HepG2 (cell line): ENCODE measurements around the gene GRID1.

Source experiments
- BCLAF1 ChIP-seq: fragments of 450-650 bp; IDR thresholded peaks from 2 replicates; pipeline ENCODE4 v1.6.1; 2017; ENCODE audit warnings: mild to moderate bottlenecking
- CBX2 ChIP-seq, 2 experiments: fragments of 200-600 bp in 1 of 2; sonication (generic); formaldehyde crosslinking in 1 of 2; IDR thresholded peaks; 2 replicates each; pipeline versions ENCODE4 v1.7.0 to v1.8.1; 2018 to 2022; ENCODE audit warnings: low read depth in 2 of 2, low read length in 1 of 2, mild to moderate bottlenecking in 1 of 2, missing genetic modification reagents in 1 of 2
- CTCF ChIP-seq: sonication (generic); formaldehyde crosslinking; IDR thresholded peaks from 2 replicates; pipeline ENCODE4 v1.5.0; 2020; ENCODE audit warnings: mild to moderate bottlenecking, missing genetic modification reagents, moderate library complexity
- MIER3 ChIP-seq: IDR thresholded peaks from 2 replicates; pipeline ENCODE4 v1.6.1; 2016; ENCODE audit warnings: missing compliant biosample characterization, borderline replicate concordance
- MLX ChIP-seq: IDR thresholded peaks from 2 replicates; pipeline ENCODE4 v1.6.1; 2016
- POLR2A ChIP-seq, 2 experiments: IDR thresholded peaks; 2 replicates each; pipeline ENCODE4 v1.6.1; 2011; ENCODE audit warnings: low read depth in 2 of 2, low read length in 2 of 2, mild to moderate bottlenecking in 1 of 2, moderate library complexity in 1 of 2; ENCODE audit not compliant: insufficient read depth in 1 of 2
- POLR2AphosphoS5 ChIP-seq: IDR thresholded peaks from 2 replicates; pipeline ENCODE4 v1.6.1; 2012; ENCODE audit warnings: low read depth, low read length
- ZNF17 ChIP-seq: sonication (generic); formaldehyde crosslinking; IDR thresholded peaks from 2 replicates; pipeline ENCODE4 v1.5.0; 2020; ENCODE audit warnings: mild to moderate bottlenecking, missing genetic modification reagents
- ZNF354B ChIP-seq: sonication (generic); formaldehyde crosslinking; IDR thresholded peaks from 2 replicates; pipeline ENCODE4 v1.8.0; 2022; ENCODE audit warnings: mild to moderate bottlenecking, missing genetic modification reagents
- ZNF451 ChIP-seq: sonication (generic); formaldehyde crosslinking; IDR thresholded peaks from 2 replicates; pipeline ENCODE4 v1.5.0; 2020; ENCODE audit warnings: mild to moderate bottlenecking, missing genetic modification reagents
- TF ChIP-seq, protein P1 (sequence below): sonication (generic); formaldehyde crosslinking; IDR thresholded peaks from 2 replicates; pipeline ENCODE4 v1.5.0; 2020; ENCODE audit warnings: mild to moderate bottlenecking, missing genetic modification reagents

DNA sequence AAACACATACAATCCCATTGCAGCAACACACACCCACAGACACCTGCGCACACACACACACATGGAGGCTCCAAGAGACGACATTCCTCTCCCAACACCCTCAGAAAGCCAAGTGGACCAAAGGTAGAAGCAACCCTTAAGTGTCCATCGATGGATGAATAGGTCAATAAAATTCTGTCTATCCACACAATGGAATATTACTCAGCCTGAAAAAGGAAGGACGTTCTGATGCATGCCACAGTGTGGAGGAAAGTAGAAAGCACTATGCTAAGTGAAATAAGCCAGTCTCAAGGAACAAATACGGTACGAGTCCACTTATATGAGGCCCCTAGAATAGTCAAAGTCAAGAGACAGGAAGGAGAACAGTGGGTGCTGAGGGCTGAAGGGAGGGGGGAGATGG is 174.4 kb downstream of the GRID1 start:
- TF ChIP-seq CBX2 (IDR thresholded peaks at IDR 0.05; ENCODE audit: low read depth, low read length) (no peak), CBX2 (CRISPR knock-in tag; IDR thresholded peaks at IDR 0.05; ENCODE audit: low read depth) (no peak), CTCF (no peak), ZNF354B (CRISPR knock-in tag) (no peak), MIER3 (no peak), BCLAF1 (no peak), POLR2A (IDR thresholded peaks at IDR 0.05; ENCODE audit: insufficient read depth in 1 of 2, low read depth in 2 of 2, low read length in 2 of 2) (no peak), MLX (CRISPR knock-in tag) (no peak), ZNF17 (CRISPR knock-in tag) (no peak), POLR2AphosphoS5 (no peak), ZNF451 (CRISPR knock-in tag) (no peak)
- TF ChIP-seq, protein P1, sequence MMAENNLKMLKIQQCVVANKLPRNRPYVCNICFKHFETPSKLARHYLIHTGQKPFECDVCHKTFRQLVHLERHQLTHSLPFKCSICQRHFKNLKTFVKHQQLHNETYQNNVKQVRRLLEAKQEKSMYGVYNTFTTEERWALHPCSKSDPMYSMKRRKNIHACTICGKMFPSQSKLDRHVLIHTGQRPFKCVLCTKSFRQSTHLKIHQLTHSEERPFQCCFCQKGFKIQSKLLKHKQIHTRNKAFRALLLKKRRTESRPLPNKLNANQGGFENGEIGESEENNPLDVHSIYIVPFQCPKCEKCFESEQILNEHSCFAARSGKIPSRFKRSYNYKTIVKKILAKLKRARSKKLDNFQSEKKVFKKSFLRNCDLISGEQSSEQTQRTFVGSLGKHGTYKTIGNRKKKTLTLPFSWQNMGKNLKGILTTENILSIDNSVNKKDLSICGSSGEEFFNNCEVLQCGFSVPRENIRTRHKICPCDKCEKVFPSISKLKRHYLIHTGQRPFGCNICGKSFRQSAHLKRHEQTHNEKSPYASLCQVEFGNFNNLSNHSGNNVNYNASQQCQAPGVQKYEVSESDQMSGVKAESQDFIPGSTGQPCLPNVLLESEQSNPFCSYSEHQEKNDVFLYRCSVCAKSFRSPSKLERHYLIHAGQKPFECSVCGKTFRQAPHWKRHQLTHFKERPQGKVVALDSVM (CRISPR knock-in tag): no peak
